Measurements from ENCODE around the gene NPB. TPM values are rescaled to one million over a fixed set of nuclear protein-coding genes. Genes with fewer than 3 reads are reported as not detected.

The NPB gene
- polyA plus RNA-seq, 3 donors, result 0.08 to 0.16 TPM; not detected in 1

DNA sequence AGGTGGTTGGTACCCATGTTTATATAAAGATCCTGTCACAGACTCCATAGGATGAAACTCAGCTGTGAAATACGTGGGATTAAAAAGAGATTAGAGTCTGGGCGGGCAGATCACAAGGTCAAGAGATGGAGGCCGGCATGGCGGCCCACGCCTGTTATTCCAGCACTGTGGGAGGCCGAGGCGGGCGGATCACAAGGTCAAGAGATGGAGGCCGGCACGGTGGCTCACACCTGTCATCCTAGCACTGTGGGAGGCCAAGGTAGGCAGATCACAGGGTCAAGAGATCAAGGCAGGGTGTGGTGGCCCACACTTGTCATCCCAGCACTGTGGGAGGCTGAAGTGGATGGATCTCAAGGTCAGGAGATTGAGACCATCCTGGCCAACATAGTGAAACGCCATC, 6.6 kb upstream of the NPB start:
- H3K4me3 Mint-ChIP-seq, result no peak overlapping the region
- Histone ChIP-seq H3K4me3 (replicated peaks in 1 of 3; ENCODE audit: low read depth in 2 of 3, low read length in 3 of 3) (no peak overlapping the region), H4K20me1 (ENCODE audit: insufficient read depth, low read length) (peaks cover 24% of the 10 kb centered on the region), H3K79me2 (ENCODE audit: insufficient read depth, low read length) (peaks cover 38% of the 10 kb centered on the region), H2AFZ (ENCODE audit: insufficient read depth, low read depth, low read length, poor library complexity, severe bottlenecking) (no peak overlapping the region), H3K27ac (ENCODE audit: low read depth in 1 of 2, low read length in 2 of 2) (no peak overlapping the region), H3K27me3 (ENCODE audit: control insufficient read depth in 2 of 2, insufficient read depth in 2 of 2, low read length in 2 of 2) (no peaks in the 10 kb centered on the region), H3K9ac (ENCODE audit: insufficient read depth, low read length, poor library complexity, severe bottlenecking) (no peak overlapping the region), H3K4me1 (ENCODE audit: control insufficient read depth in 1 of 2, insufficient read depth in 2 of 2, low read length in 2 of 2) (peaks cover 11 to 17% of the 10 kb centered on the region in 2 donors), H3K9me3 (replicated peaks in 1 of 2; ENCODE audit: control insufficient read depth in 1 of 2, insufficient read depth in 1 of 2, low read length in 2 of 2) (no peaks in the 10 kb centered on the region), H3K4me2 (replicated peaks; ENCODE audit: extremely low read depth, low read length, poor library complexity, severe bottlenecking) (no peak overlapping the region), H3K36me3 (replicated peaks in 1 of 2; ENCODE audit: control insufficient read depth in 1 of 2, insufficient read depth in 2 of 2, low read length in 2 of 2) (peaks cover 40 to 65% of the 10 kb centered on the region in 2 donors)
- TF ChIP-seq, protein P1, sequence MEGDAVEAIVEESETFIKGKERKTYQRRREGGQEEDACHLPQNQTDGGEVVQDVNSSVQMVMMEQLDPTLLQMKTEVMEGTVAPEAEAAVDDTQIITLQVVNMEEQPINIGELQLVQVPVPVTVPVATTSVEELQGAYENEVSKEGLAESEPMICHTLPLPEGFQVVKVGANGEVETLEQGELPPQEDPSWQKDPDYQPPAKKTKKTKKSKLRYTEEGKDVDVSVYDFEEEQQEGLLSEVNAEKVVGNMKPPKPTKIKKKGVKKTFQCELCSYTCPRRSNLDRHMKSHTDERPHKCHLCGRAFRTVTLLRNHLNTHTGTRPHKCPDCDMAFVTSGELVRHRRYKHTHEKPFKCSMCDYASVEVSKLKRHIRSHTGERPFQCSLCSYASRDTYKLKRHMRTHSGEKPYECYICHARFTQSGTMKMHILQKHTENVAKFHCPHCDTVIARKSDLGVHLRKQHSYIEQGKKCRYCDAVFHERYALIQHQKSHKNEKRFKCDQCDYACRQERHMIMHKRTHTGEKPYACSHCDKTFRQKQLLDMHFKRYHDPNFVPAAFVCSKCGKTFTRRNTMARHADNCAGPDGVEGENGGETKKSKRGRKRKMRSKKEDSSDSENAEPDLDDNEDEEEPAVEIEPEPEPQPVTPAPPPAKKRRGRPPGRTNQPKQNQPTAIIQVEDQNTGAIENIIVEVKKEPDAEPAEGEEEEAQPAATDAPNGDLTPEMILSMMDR (IDR thresholded peaks at IDR 0.05), result no peak
- DNase-seq, result no peak
- peaks cover 0 to 2% (median 0%) of the 10 kb centered on the region in 7 donors for H3K9me3 Mint-ChIP-seq
- intact Hi-C loops (cut with micrococcal nuclease), result no loop called here
- no peak overlapping the region for H3K27ac Mint-ChIP-seq
- H3K27me3 Mint-ChIP-seq (ENCODE audit: low read depth in 3 of 3), result peaks cover 0 to 3% (median 2%) of the 10 kb centered on the region in 3 donors
- 100% methylated on average over 7 of the region's 11 CpGs for WGBS (ENCODE audit: insufficient coverage)
- peaks cover 11% of the 10 kb centered on the region for H3K4me1 Mint-ChIP-seq
- peaks cover 48 to 62% of the 10 kb centered on the region in 2 donors for H3K36me3 Mint-ChIP-seq

DNA sequence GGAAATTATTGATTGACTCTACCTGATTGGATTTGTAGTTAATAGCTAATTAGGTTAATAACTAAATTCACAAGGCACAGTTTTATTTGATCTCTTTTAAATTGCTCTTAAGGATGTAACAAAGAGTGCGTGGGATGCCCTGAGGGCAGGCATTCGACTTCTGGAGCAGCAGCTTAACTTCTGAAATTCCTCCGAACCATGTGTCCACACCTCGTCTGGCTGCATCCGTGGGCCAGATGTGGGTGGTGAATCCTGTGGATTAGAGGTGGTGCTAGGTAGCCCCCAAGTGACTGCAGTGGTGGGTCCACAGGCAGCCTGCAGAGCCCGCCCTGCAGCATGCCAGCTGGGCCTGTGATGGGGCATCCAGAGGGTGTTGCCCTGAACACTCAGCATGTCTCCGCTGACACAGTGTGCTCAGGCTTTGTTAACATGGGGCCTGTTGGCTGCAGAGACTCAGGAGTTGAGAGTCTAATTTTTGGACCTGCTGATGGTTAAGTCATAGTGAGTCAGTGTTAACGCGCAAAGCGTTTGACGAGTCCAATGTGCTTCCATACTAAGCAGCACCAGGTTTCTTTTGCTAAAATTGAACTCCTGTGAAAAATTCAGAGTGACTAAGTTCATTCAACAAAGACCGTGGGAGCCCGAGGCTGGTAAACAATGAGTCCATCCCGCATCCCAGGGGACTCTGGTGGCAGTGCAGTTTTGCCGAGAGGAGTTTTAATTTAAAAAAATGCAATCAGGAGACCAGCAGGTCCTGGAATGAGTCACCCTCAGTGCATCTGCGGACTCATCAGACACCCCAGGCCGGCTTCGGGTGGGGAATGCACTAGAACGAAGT, 3.8 kb upstream of the NPB start:
- Histone ChIP-seq H3K4me2 (replicated peaks; ENCODE audit: extremely low read depth, low read length, poor library complexity, severe bottlenecking) (no peak overlapping the region), H2AFZ (ENCODE audit: insufficient read depth, low read depth, low read length, poor library complexity, severe bottlenecking) (no peak overlapping the region), H3K9ac (ENCODE audit: insufficient read depth, low read length, poor library complexity, severe bottlenecking) (no peak overlapping the region), H3K79me2 (ENCODE audit: insufficient read depth, low read length) (peaks cover 17% of the 10 kb centered on the region), H3K27ac (ENCODE audit: low read depth in 1 of 2, low read length in 2 of 2) (no peak overlapping the region), H4K20me1 (ENCODE audit: insufficient read depth, low read length) (peaks cover 27% of the 10 kb centered on the region), H3K4me3 (replicated peaks in 1 of 3; ENCODE audit: low read depth in 2 of 3, low read length in 3 of 3) (no peak overlapping the region), H3K4me1 (ENCODE audit: control insufficient read depth in 1 of 2, insufficient read depth in 2 of 2, low read length in 2 of 2) (peaks cover 0 to 12% of the 10 kb centered on the region in 2 donors), H3K9me3 (replicated peaks in 1 of 2; ENCODE audit: control insufficient read depth in 1 of 2, insufficient read depth in 1 of 2, low read length in 2 of 2) (no peaks in the 10 kb centered on the region), H3K36me3 (replicated peaks in 1 of 2; ENCODE audit: control insufficient read depth in 1 of 2, insufficient read depth in 2 of 2, low read length in 2 of 2) (peaks cover 40 to 69% of the 10 kb centered on the region in 2 donors), H3K27me3 (ENCODE audit: control insufficient read depth in 2 of 2, insufficient read depth in 2 of 2, low read length in 2 of 2) (peaks cover 3 to 19% of the 10 kb centered on the region in 2 donors)
- intact Hi-C loops (cut with micrococcal nuclease), result no loop called here
- Mint-ChIP-seq H3K9me3 (peaks cover 0 to 9% (median 0%) of the 10 kb centered on the region in 7 donors), H3K27ac (no peak overlapping the region), H3K36me3 (peaks cover 58 to 71% of the 10 kb centered on the region in 2 donors), H3K4me3 (no peak overlapping the region), H3K27me3 (ENCODE audit: low read depth in 3 of 3) (peaks cover 18 to 26% (median 19%) of the 10 kb centered on the region in 3 donors), H3K4me1 (peaks cover 2% of the 10 kb centered on the region)
- TF ChIP-seq, protein P1 (IDR thresholded peaks at IDR 0.05), result no peak
- DNase-seq, result no peak
- WGBS (ENCODE audit: insufficient coverage), result 95% methylated on average over 17 of the region's 19 CpGs

All from CD14-positive monocyte (primary cell).